H1 (cell line): ENCODE data around the gene HEATR1. TPM values are rescaled to one million over a fixed set of nuclear protein-coding genes. Genes with fewer than 3 reads are reported as not detected.

Source experiments
- CHD7 ChIP-seq: fragments of 300-600 bp; sonication (generic); IDR thresholded peaks from 2 replicates; pipeline ENCODE4 v1.7.1; 2012; ENCODE audit warnings: low read length, moderate library complexity, mild to moderate bottlenecking, inconsistent platforms; ENCODE audit not compliant: insufficient replicate concordance
- E2F6 ChIP-seq: IDR thresholded peaks from 2 replicates; pipeline ENCODE4 v1.6.1; 2012; ENCODE audit warnings: inconsistent platforms
- EGR1 ChIP-seq: IDR thresholded peaks from 2 replicates; pipeline ENCODE4 v1.6.1; 2011; ENCODE audit warnings: low read depth, low read length, borderline replicate concordance
- GABPA ChIP-seq: IDR thresholded peaks from 2 replicates; pipeline ENCODE4 v1.6.1; 2011; ENCODE audit warnings: mild to moderate bottlenecking, low read length, moderate library complexity, borderline replicate concordance; ENCODE audit not compliant: insufficient read depth
- GTF2F1 ChIP-seq: IDR thresholded peaks from 2 replicates; pipeline ENCODE4 v1.6.1; 2012; ENCODE audit warnings: low read depth, low read length, improper control_type of control experiment, borderline replicate concordance
- POU5F1 ChIP-seq: IDR thresholded peaks from 2 replicates; pipeline ENCODE4 v1.6.1; 2011; ENCODE audit warnings: low read depth, mild to moderate bottlenecking, low read length, moderate library complexity
- SIN3A ChIP-seq, 2 experiments: IDR thresholded peaks in 1 of 2; conservative IDR thresholded peaks in 1 of 2; 2 replicates each; pipeline ENCODE4 v1.6.1; 2011 to 2012; ENCODE audit warnings: low read length in 2 of 2, improper control_type of control experiment in 1 of 2, low read depth in 1 of 2, mild to moderate bottlenecking in 1 of 2
- SP1 ChIP-seq: IDR thresholded peaks from 2 replicates; pipeline ENCODE4 v1.6.1; 2011; ENCODE audit warnings: low read depth, low read length
- SP2 ChIP-seq: IDR thresholded peaks from 2 replicates; pipeline ENCODE4 v1.6.1; 2012; ENCODE audit warnings: mild to moderate bottlenecking, low read length, inconsistent platforms
- TAF1 ChIP-seq: IDR thresholded peaks from 2 replicates; pipeline ENCODE4 v1.6.1; 2011; ENCODE audit warnings: mild to moderate bottlenecking, low read depth, low read length
- polyA plus RNA-seq, 7 experiments: library from polyadenylated mRNA; depleted of rRNA in 3 of 7; stranded (reverse) in 5 of 7; unstranded in 2 of 7; fragments of >200 nt in 5 of 7; fragments of 200-250 nt in 2 of 7; gene quantifications; 1 replicate in 5 of 7; 2 replicates in 1 of 7; 4 replicates in 1 of 7; pipeline versions ENCODE4 v1.2.1 to v1.2.3, GENCODE V29; 2011 to 2013; ENCODE audit warnings: missing spikeins in 2 of 7, mixed read lengths in 2 of 7
- total RNA-seq: library from RNA; stranded (reverse); fragmentation: NEBNext Ultra II Directional; extraction: Animal tissue kit (Norgen Biotek cat#: 25700); gene quantifications from 2 replicates; pipeline ENCODE4 v1.2.1, GENCODE V29; 2021

Gene HEATR1
- total and polyA plus RNA-seq, 2 of the 8 experiments (the other 6 are each of a cell fraction or from before 2014, with no cell fraction given), result 13.0 to 95.8 TPM

GRCh38 chr1:236615399-236616148, 11.3 kb upstream of the HEATR1 start (continued):
- TF ChIP-seq SIN3A (conservative IDR thresholded peaks at IDR 0.05 in 1 of 2, IDR thresholded peaks at IDR 0.05 in 1 of 2; ENCODE audit: low read depth in 1 of 2, low read length in 2 of 2) (no peak), POU5F1 (no peak), CHD7 (no peak), EGR1 (no peak), SP1 (no peak), GABPA (no peak), TAF1 (no peak), SP2 (no peak), GTF2F1 (no peak), E2F6 (no peak)
